ENCODE measurements around the gene CAMK1D. TPM values are rescaled to one million over a fixed set of nuclear protein-coding genes. Genes with fewer than 3 reads are reported as not detected.

Gene CAMK1D
- total and polyA plus RNA-seq, 2 of the 8 experiments (the other 6 are each of a cell fraction or from before 2014, with no cell fraction given), result 3.5 to 10.6 TPM

MicroRNA genes within 50 kb of the gene (microRNA counts, 767-probe panel; counts per million panel counts)
- microRNA hsa-miR-548q, result 879 counts per million, percentile 95 among the panel's probes with 10 or more counts

Small RNAs within 50 kb of the gene (microRNA-seq; reads per million reads assigned to microRNA genes)
- gene MIR4480 (ENCODE audit: borderline microRNAs expressed in 2 of 2, borderline number of aligned reads in 2 of 2, borderline replicate concordance in 1 of 2) (0 reads per million in 2 experiments), gene MIR4481 (ENCODE audit: borderline microRNAs expressed in 2 of 2, borderline number of aligned reads in 2 of 2, borderline replicate concordance in 1 of 2) (0 reads per million in 2 experiments), gene MIR548Q (ENCODE audit: borderline microRNAs expressed in 2 of 2, borderline number of aligned reads in 2 of 2, borderline replicate concordance in 1 of 2) (0 reads per million in 2 experiments)

Small RNAs within 50 kb of the gene (small RNA-seq; reads per million reads assigned to genes)
- gene MIR4480 (ENCODE audit: insufficient read depth) (not detected), gene MIR548Q (ENCODE audit: insufficient read depth) (not detected), gene RF00279 (ENCODE audit: insufficient read depth) (not detected), gene RN7SL198P (ENCODE audit: insufficient read depth) (not detected), gene RNU6ATAC39P (ENCODE audit: insufficient read depth) (not detected)

Other genes with a start within 250 kb of the CAMK1D start
- gene SEC61A2, start 219.9 kb upstream of the CAMK1D start, total RNA-seq (2021; fragmentation: NEBNext Ultra II Directional; extraction: Animal tissue kit (Norgen Biotek cat#: 25700)), result 14.5 and 18.2 TPM in 2 replicates
- 13.7 and 19.2 TPM in 2 replicates for gene SEC61A2, start 219.9 kb upstream of the CAMK1D start, polyA plus RNA-seq (2011; rRNA removed)
- 127 and 134 TPM in 2 replicates for gene NUDT5, start 153.7 kb upstream of the CAMK1D start, total RNA-seq (2021; fragmentation: NEBNext Ultra II Directional; extraction: Animal tissue kit (Norgen Biotek cat#: 25700))
- gene NUDT5, start 153.7 kb upstream of the CAMK1D start, polyA plus RNA-seq (2011; rRNA removed), result 84.0 and 130 TPM in 2 replicates
- gene CDC123, start 153.4 kb upstream of the CAMK1D start, total RNA-seq (2021; fragmentation: NEBNext Ultra II Directional; extraction: Animal tissue kit (Norgen Biotek cat#: 25700)), result 185 and 202 TPM in 2 replicates
- gene CDC123, start 153.4 kb upstream of the CAMK1D start, polyA plus RNA-seq (2011; rRNA removed), result 68.3 and 115 TPM in 2 replicates

All from H1 (cell line).